Central memory CD8-positive, alpha-beta T cell (primary cell): ENCODE results near the gene KDM3A.
A peak's percentile ranks its signal among the peaks of the same experiment; 100 is the strongest.
"Not testable (repeated sequence)": the region's sequence is repeated elsewhere in the genome, so short reads cannot be mapped to it uniquely, and the experiment has no call there.

ENCODE experiments used
- ATAC-seq: fragments of 150-1000 bp; cut with Tn5 transposase; replicated peaks from 2 replicates; pipeline ENCODE4 v1.10.0; 2022; ENCODE audit warnings: mild to moderate bottlenecking, moderate FRiP score, moderate number of reproducible peaks; ENCODE audit not compliant: poor library complexity, severe bottlenecking; ENCODE audit errors: extremely low read depth
- DNase-seq, 2 donors: peaks; one replicate each; pipeline ENCODE4 v3.0.0; 2021; ENCODE audit warnings: low spot score in 2 of 2
- H3K27ac Mint-ChIP-seq: one replicate; pipeline ENCODE4 v1.8.0; 2022; ENCODE audit warnings: low read depth, mild to moderate bottlenecking, moderate library complexity, mixed read lengths
- H3K27me3 Mint-ChIP-seq: one replicate; pipeline ENCODE4 v1.8.0; 2022; ENCODE audit warnings: mixed read lengths
- H3K36me3 Mint-ChIP-seq: one replicate; pipeline ENCODE4 v1.8.0; 2022; ENCODE audit warnings: mild to moderate bottlenecking, moderate library complexity, mixed read lengths; ENCODE audit not compliant: insufficient read depth
- H3K4me1 Mint-ChIP-seq: one replicate; pipeline ENCODE4 v1.8.0; 2022; ENCODE audit warnings: mixed read lengths
- H3K4me3 Mint-ChIP-seq: one replicate; pipeline ENCODE4 v1.8.0; 2022; ENCODE audit warnings: mild to moderate bottlenecking, moderate library complexity, mixed read lengths
- H3K9me3 Mint-ChIP-seq: one replicate; pipeline ENCODE4 v1.8.0; 2022; ENCODE audit warnings: mixed read lengths

The KDM3A gene

GRCh38 chr2:86490245-86490644 is 49.1 kb downstream of the KDM3A start:
- no peak overlapping the region for H3K4me3 Mint-ChIP-seq
- ATAC-seq: no peak
- no peak overlapping the region for H3K27ac Mint-ChIP-seq
- DNase-seq: no peak
- H3K9me3 Mint-ChIP-seq: no peaks in the 10 kb centered on the region
- H3K27me3 Mint-ChIP-seq: no peaks in the 10 kb centered on the region
- H3K4me1 Mint-ChIP-seq: peaks cover 16% of the 10 kb centered on the region
- peaks cover 75% of the 10 kb centered on the region for H3K36me3 Mint-ChIP-seq

- Mint-ChIP-seq H3K36me3 (peaks cover 73% of the 10 kb centered on the region), H3K27me3 (no peaks in the 10 kb centered on the region), H3K4me3 (no peak overlapping the region), H3K9me3 (no peaks in the 10 kb centered on the region), H3K27ac (no peak overlapping the region), H3K4me1 (peaks cover 24% of the 10 kb centered on the region)
- no peak for ATAC-seq
- no peak for DNase-seq
Observed at GRCh38 chr2:86491088-86491487, 49.9 kb downstream of the KDM3A start.

- no peak overlapping the region for H3K27ac Mint-ChIP-seq
- DNase-seq: no peak
- H3K4me3 Mint-ChIP-seq: no peak overlapping the region
- peaks cover 31% of the 10 kb centered on the region for H3K4me1 Mint-ChIP-seq
- no peak for ATAC-seq
- peaks cover 69% of the 10 kb centered on the region for H3K36me3 Mint-ChIP-seq
- no peaks in the 10 kb centered on the region for H3K27me3 Mint-ChIP-seq
- H3K9me3 Mint-ChIP-seq: no peaks in the 10 kb centered on the region
Observed at GRCh38 chr2:86492048-86492453, 50.9 kb downstream of the KDM3A start.

DNA sequence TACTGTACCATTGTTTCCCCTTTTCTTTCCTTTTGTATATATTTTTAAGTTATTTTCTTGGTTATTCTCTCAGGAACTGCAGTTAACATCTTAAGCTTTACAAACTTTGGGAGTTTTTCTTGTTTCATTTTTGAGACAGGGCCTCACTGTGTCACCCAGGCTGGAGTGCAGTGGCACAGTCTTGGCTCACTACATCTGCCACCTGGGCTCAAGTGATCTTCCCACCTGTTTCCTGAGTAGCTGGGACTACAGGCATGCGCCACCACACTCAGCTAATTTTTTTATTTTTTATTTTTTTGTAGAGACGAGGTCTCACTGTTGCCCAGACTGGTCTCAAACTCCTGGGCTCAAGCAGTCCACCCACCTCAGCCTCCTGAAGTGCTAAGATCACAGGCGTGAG is 55.2 kb downstream of the KDM3A start:
- not testable (repeated sequence) for DNase-seq, H3K27me3 Mint-ChIP-seq, H3K4me3 Mint-ChIP-seq, ATAC-seq
- Mint-ChIP-seq H3K4me1 (peaks cover 35% of the 10 kb centered on the region), H3K36me3 (peaks cover 59% of the 10 kb centered on the region), H3K27ac (peak overlapping the region; percentile 64), H3K9me3 (peaks cover 13% of the 10 kb centered on the region)

DNA sequence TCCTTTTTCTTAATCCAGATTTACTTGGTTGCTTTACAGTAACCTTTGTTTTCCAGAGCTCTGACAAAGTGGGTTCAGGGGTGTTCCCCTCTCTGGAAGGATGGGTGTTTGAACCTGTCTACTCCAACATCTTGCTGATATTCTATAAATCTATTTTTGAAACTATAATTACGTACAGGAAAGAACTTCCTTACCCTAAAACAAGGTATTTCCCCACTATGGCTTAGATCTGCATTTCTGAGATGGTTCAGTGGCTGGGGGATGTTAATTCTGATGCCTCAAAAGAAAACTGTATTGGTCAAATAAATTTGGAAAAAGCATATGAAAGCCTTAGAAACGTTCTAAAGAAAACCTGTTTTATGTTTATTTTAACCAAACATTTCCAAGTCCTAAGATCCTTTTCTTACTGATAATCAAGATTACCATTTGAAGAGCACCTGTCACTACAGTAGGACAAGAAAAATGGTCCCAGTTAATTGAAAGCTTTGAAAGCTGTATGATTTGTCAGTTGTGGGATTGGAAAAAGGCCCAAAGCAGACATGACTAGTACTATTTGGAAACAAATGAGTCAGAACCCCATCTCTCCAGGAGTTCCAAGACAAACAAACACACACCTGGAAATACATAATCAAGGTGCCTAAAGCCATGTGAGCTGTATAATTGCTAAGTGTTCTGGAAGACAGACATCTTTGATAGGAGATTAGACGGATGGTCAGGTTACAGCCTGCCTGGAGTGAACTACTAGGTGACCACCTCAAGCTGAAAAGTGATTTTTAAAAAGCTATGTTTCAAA is 57.5 kb downstream of the KDM3A start:
- H3K27me3 Mint-ChIP-seq: no peaks in the 10 kb centered on the region
- H3K4me3 Mint-ChIP-seq: no peak overlapping the region
- peaks cover 50% of the 10 kb centered on the region for H3K36me3 Mint-ChIP-seq
- H3K4me1 Mint-ChIP-seq: peaks cover 32% of the 10 kb centered on the region
- ATAC-seq: no peak
- peaks cover 15% of the 10 kb centered on the region for H3K9me3 Mint-ChIP-seq
- H3K27ac Mint-ChIP-seq: no peak overlapping the region
- no peak for DNase-seq

GRCh38 chr2:86499326-86499725 is 58.2 kb downstream of the KDM3A start:
- no peak for ATAC-seq
- no peak overlapping the region for H3K27ac Mint-ChIP-seq

DNA sequence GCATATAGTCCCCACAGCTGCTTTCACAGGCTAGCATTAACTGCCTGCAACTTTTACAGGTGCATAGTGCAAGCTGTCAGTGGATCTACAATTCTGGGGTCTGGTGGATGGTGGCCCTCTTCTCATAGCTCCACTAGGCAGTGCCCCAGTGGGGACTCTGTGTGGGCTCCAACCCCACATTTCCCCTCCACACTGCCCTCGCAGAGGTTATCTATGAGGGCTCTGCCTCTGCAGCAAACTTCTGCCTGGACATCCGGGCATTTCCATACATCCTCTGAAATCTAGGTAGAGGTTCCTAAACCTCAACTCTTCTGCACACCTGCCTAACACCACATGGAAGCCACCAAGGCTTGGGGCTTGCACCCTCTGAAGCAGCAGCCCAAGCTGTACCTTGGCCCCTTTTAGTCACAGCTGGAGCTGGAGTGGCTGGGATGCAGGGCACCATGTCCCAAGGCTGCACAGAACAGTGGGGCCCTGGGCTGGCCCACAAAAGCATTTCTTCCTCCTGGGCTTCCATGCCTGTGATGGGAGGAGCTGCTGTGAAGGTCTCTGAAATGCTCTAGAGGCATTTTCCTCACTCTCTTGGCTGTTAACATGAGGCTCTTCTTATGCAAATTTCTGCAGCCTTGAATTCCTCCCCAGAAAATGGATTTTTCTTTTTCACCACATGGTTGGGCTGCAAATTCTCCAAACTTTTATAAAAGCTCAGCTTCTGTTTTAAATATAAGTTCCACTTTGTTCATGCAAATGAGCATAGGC is 59.3 kb downstream of the KDM3A start:
- H3K27ac Mint-ChIP-seq: no peak overlapping the region
- H3K36me3 Mint-ChIP-seq: peaks cover 43% of the 10 kb centered on the region
- no peak overlapping the region for H3K4me3 Mint-ChIP-seq
- no peaks in the 10 kb centered on the region for H3K27me3 Mint-ChIP-seq
- ATAC-seq (no peak), DNase-seq (no peak)
- H3K9me3 Mint-ChIP-seq: peaks cover 15% of the 10 kb centered on the region
- peaks cover 19% of the 10 kb centered on the region for H3K4me1 Mint-ChIP-seq

More at GRCh38 chr2:86499326-86499725, 58.2 kb downstream of the KDM3A start:
- DNase-seq: no peak
- H3K4me3 Mint-ChIP-seq: no peak overlapping the region
- H3K9me3 Mint-ChIP-seq: peaks cover 15% of the 10 kb centered on the region
- no peaks in the 10 kb centered on the region for H3K27me3 Mint-ChIP-seq
- H3K4me1 Mint-ChIP-seq: peaks cover 28% of the 10 kb centered on the region
- peaks cover 49% of the 10 kb centered on the region for H3K36me3 Mint-ChIP-seq

DNA sequence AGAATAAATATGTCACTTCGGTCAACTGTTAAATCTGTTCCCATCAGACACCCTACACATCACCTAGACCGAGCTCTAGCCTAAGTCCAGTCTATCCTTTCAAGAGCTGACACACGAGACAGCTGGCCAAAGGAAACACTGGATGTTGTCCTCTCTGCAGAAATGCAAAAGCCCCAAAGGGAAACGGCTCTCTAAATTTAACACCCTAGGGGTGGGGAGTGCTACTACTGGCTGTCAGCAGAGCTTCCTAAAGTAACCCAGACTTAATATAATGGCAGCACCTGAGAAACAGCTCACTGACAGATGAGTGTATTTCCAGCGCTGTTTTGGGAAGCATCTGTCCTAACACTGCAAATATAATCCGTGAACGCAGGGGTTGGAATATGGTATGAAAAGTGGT is 66.4 kb downstream of the KDM3A start:
- no peak overlapping the region for H3K4me3 Mint-ChIP-seq
- H3K9me3 Mint-ChIP-seq: no peaks in the 10 kb centered on the region
- H3K4me1 Mint-ChIP-seq: peaks cover 16% of the 10 kb centered on the region
- no peak for DNase-seq
- H3K27ac Mint-ChIP-seq: no peak overlapping the region
- H3K36me3 Mint-ChIP-seq: peaks cover 21% of the 10 kb centered on the region
- ATAC-seq: no peak
- H3K27me3 Mint-ChIP-seq: no peaks in the 10 kb centered on the region

- Mint-ChIP-seq H3K9me3 (no peaks in the 10 kb centered on the region), H3K27ac (peak overlapping the region; percentile 1), H3K4me1 (peaks cover 29% of the 10 kb centered on the region), H3K4me3 (no peak overlapping the region), H3K36me3 (peaks cover 19% of the 10 kb centered on the region), H3K27me3 (no peaks in the 10 kb centered on the region)
- DNase-seq: no peak
- ATAC-seq: no peak
Observed at GRCh38 chr2:86510436-86510933, 69.3 kb downstream of the KDM3A start.

- Mint-ChIP-seq H3K9me3 (no peaks in the 10 kb centered on the region), H3K4me1 (peaks cover 29% of the 10 kb centered on the region), H3K36me3 (peaks cover 16% of the 10 kb centered on the region), H3K27me3 (no peaks in the 10 kb centered on the region), H3K27ac (no peak overlapping the region), H3K4me3 (no peak overlapping the region)
- no peak for DNase-seq
- no peak for ATAC-seq
Observed at GRCh38 chr2:86512034-86512433, 70.9 kb downstream of the KDM3A start.

- H3K4me1 Mint-ChIP-seq: peaks cover 29% of the 10 kb centered on the region
- H3K4me3 Mint-ChIP-seq: no peak overlapping the region
- DNase-seq (no peak), ATAC-seq (no peak)
- no peak overlapping the region for H3K27ac Mint-ChIP-seq
- no peaks in the 10 kb centered on the region for H3K27me3 Mint-ChIP-seq
- H3K36me3 Mint-ChIP-seq: peaks cover 11% of the 10 kb centered on the region
- H3K9me3 Mint-ChIP-seq: no peaks in the 10 kb centered on the region
Observed at GRCh38 chr2:86512892-86513291, 71.7 kb downstream of the KDM3A start.

- H3K36me3 Mint-ChIP-seq: peaks cover 8% of the 10 kb centered on the region
- ATAC-seq: no peak
- no peaks in the 10 kb centered on the region for H3K27me3 Mint-ChIP-seq
- no peaks in the 10 kb centered on the region for H3K9me3 Mint-ChIP-seq
- no peak overlapping the region for H3K27ac Mint-ChIP-seq
- no peak for DNase-seq
- H3K4me3 Mint-ChIP-seq: no peak overlapping the region
- H3K4me1 Mint-ChIP-seq: peaks cover 29% of the 10 kb centered on the region
Observed at GRCh38 chr2:86513948-86514660, 72.9 kb downstream of the KDM3A start.
